Measurements from ENCODE around the gene SLC13A5.

GRCh38 chr17:6639586-6640535, 73.3 kb downstream of the SLC13A5 start:
- TF ChIP-seq POLR2AphosphoS2 (IDR thresholded peaks at IDR 0.05; ENCODE audit: low read depth, low read length) (no peak), EZH2 (IDR thresholded peaks at IDR 0.05; ENCODE audit: borderline replicate concordance, control insufficient read depth, low read depth, low read length) (no peak), SUZ12 (IDR thresholded peaks at IDR 0.05; ENCODE audit: unreplicated experiment) (no peak), ZSCAN29 (IDR thresholded peaks at IDR 0.05) (no peak)
